GM19043 (cell line): ENCODE results near the gene CAMKMT.

ENCODE experiments used
- ATAC-seq: cut with Tn5 transposase; IDR thresholded peaks from one replicate; pipeline ENCODE4 v1.9.1; 2021; ENCODE audit warnings: low read depth; ENCODE audit not compliant: unreplicated experiment

The CAMKMT gene

DNA sequence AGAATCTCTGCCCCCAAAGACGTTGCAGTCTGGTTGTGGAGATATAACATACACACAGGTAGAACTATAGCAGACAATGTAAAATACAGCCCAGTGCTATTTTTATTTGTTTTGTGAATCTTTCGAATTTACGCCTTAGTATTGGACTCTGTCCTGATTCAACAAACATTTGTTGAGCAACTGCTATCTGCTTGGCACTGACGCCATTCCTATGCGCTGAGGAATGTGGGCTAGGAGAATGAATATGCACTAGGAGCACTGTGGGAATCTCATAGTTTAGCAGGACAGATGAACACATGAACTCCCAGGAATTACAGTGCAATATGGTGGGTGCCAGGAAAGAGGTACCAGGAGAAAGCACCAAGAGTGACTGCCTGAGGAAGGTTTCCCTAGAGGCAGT, 398.1 kb downstream of the CAMKMT start:
- ATAC-seq = no peak

DNA sequence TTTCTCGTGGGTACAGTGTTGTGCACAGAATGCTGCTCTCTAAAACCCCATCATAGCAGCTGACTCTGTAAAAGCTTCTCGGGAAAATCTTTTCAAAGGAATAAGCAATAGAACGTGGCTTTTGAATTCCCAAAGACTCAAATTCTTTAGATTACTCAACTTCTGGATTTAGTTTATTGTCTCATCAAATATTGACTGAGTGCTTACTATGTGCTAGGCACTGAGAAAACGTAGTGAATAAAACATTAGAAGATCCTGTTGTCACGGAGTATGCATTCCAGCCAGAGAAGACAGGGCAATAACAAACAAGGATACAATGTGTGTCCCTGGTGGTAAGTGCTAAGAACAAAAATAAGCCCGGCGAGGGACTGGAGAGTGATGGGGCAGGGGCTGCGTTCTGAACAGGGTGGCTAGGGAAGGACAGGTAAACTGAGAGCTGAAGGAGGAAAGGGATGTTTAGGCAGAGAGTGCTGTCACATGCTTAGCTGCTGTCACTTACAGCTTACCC, 401.6 kb downstream of the CAMKMT start:
- ATAC-seq = no peak

- ATAC-seq = no peak
These were observed 404.5 kb downstream of the CAMKMT start for GRCh38 chr2:44766220-44766619.

GRCh38 chr2:44766777-44767176, 405.0 kb downstream of the CAMKMT start:
- ATAC-seq = no peak

DNA sequence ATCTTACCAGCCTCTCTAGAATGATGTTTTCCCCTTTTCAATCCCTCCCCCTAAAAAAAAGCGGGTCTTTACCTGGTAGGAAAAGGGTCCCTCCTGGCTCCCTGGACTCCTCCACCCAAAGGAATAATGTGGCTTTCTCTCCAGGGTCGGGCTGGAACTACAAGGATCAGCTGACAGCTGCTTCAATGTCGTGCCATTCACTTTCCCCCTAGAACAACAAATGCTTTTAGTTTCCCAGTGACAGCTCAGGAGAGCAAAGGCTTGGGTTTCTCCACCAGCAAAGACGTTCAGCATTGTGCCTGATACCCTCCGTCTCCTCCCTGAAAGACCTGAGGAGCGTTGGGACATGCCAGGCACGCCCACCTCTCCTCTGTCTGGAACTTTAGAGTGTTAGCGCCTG, 405.9 kb downstream of the CAMKMT start:
- ATAC-seq = no peak

GRCh38 chr2:44768438-44769236, 406.9 kb downstream of the CAMKMT start:
- ATAC-seq = no peak

GRCh38 chr2:44769349-44770011, 407.7 kb downstream of the CAMKMT start:
- ATAC-seq = no peak

DNA sequence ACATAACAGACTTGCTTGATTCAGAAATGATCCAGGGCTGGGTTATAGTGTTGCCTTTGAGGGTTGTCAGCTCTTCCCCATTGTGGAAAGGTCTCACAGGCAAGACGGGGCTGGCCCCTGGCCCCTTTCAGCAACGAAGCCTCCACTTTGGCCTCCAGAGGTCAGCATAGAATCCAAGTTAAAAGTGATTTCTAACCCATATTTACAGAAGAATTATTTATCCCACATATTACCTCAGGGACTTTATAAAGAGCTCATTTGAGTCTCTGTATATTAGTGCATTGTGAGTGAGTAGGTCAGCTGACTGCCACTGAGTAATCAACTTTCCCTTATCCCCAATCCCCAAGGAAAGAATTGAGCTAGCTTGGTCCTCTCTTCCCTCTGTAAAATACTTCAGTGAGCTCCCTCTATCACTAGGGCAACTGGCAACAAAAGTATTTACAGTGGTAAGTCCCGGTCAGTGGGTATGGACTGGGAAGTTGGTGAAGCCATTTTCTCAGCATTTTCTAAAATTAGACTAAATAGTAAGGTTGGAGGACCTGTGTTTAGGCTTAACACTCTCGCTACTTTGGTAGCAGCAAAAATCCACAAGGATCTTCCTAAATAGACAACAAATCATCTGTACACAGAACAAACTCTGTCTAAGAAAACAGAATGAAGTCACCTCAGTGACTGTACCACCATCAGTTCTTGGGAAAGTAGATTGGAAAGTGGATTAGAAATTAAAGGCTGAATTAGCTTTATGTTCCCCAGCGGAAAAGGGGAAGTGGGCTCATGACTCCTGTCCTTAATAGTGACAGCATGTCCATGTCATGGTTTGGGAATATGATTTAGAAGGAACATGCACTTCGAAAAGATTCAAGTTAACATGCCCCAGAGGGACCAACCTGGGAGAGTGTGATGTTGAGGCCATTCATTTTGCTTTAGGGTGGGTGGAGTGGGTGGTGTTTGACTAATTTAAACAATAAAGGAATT, 408.8 kb downstream of the CAMKMT start:
- ATAC-seq = no peak

GRCh38 chr2:44771522-44771921, 409.8 kb downstream of the CAMKMT start:
- ATAC-seq = no peak

DNA sequence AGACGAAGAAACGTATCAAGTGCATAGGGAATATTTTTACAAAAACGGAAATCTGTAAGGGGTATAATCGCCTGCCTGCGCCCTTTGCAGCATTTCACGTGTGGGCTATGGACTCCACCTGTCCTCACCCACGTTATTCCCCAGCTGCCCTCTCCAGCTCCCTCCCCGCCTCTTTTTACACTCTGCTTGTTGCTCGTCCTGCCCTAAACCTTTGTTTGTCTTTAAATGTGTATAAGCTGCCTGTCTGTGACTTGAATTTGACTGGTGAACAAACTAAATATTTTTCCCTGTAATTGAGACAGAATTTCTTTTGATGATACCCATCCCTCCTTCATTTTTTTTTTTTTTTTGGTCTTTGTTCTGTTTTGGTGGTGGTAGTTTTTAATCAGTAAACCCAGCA, 410.4 kb downstream of the CAMKMT start:
- ATAC-seq = no peak

- ATAC-seq = no peak
These were observed 411.1 kb downstream of the CAMKMT start for GRCh38 chr2:44772669-44773378.

DNA sequence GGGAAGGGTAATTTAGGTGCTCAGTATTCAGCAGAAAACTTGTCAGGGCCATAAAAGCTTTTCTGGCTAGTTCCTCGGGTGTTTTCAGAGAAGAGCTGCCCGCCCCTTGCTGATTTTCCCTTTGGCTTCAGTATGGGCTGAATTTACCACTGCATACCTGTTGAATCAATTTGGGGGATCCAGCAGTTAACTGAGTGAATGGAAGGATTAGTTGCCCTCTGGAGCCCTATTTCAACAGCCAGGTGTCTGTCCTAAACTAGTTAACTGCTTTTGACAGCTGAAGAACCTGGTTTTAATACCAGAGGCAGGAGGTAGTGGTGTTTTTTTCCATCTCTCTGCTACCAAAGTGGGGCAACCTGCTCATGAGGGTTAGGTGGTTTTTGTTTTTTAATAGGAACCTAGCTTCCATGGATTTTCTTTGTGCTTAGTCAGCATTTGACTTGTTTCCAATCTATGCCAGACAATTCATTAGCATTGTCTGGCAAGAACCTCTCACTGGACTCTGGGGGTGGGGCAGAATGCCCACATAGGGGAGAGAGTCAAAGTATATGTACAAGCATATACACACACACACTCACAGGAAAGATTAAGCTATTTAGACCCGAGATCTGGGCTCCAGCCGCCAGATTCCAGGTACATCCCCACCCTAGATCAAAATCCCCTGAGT, 413.2 kb downstream of the CAMKMT start:
- ATAC-seq = no peak

GRCh38 chr2:44777036-44777435, 415.3 kb downstream of the CAMKMT start:
- ATAC-seq = no peak

GRCh38 chr2:44777537-44777936, 415.8 kb downstream of the CAMKMT start:
- no peak for ATAC-seq

- peak; percentile 40 for ATAC-seq
These were observed 416.5 kb downstream of the CAMKMT start for GRCh38 chr2:44778221-44778654.

- ATAC-seq = peak; percentile 98
These were observed 417.1 kb downstream of the CAMKMT start for GRCh38 chr2:44778671-44779476.

DNA sequence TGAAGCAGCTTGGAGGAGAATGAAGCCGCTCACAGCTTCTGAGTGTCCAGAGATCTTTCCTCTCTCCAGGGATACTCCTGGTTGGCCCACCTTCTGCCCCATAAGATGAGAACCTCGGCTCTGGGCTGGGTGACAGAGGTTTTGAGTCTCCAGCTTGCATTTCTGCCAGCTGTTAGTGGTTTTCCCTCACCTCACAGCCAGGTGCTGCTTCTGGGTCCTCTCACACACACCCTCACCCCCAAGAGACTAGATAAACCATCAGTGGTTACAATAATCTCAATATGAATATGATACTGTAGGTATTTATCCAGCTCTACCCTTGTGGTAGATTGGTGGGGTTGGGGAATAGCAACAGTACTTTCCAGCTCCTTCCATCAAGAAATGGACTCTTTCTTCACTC, 418.0 kb downstream of the CAMKMT start:
- ATAC-seq = no peak

DNA sequence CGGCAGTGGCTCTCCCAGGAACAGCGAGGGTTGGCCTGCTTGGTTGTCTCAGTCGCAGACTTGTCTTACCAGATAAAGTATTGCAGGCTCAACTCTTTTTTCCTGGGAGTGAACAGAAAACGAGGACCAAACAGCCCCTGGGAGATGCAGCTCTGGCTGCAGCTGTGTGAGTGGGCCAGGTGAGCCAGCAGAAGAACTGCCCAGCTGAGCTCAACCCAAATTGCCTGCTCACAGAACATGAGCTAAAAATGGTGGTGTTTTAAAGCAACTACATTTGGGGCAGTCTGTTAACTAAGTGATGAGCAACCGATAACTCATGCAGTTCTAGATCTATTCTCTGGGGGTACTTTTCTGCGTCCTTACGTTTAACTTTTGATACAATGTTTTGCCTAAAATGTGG, 418.7 kb downstream of the CAMKMT start:
- no peak for ATAC-seq

DNA sequence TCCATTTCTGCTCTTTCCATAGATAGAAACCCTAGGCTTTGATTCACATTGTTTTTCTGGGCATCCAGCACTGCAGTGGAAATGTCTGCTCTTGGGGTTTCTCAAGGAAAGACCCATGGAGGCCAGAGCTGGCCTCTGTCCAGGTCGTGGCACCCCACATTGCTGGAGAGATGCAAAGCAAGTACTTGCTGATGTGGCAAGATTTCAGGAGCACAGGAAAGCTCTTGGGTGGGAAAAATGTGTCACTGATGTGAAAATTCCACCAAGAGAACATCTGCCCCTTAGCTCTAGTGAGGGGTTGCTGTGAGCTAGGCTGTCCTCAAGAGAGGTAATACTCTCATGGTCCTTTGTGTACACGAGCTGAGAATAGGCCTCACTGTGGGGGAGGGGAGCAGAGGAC, 423.7 kb downstream of the CAMKMT start:
- no peak for ATAC-seq
